ENCODE data around the gene OCA2. TPM values are rescaled to one million over a fixed set of nuclear protein-coding genes. Genes with fewer than 3 reads are reported as not detected.

OCA2 gene
- total RNA-seq, 1 experiment from 2014 or later = 0.13 TPM

GRCh38 chr15:27821273-27821672 is 277.8 kb downstream of the OCA2 start:
- Histone ChIP-seq H3K27me3 (ENCODE audit: control insufficient read depth, insufficient read depth, low read length) (no peaks in the 10 kb centered on the region), H3K4me3 (ENCODE audit: low read depth in 2 of 2, low read length in 2 of 2) (no peak overlapping the region), H3K27ac (ENCODE audit: low read length) (no peak overlapping the region), H3K9me3 (ENCODE audit: control insufficient read depth, insufficient read depth, low read depth, low read length) (no peaks in the 10 kb centered on the region), H3K4me1 (ENCODE audit: control insufficient read depth, insufficient read depth, low read length) (no peaks in the 10 kb centered on the region), H3K36me3 (ENCODE audit: control insufficient read depth, insufficient read depth, low read length) (no peaks in the 10 kb centered on the region)
- POLR2A ChIA-PET = interaction anchor here (0.6 kb wide), 1 partner anchor 1911 kb away, joined by 3 read pairs; no protein-coding TSS in a partner anchor
- CTCF ChIA-PET = no interaction called here
- intact Hi-C loops (cut with micrococcal nuclease; ENCODE audit: unreplicated experiment) = no loop called here
- DNase-seq (ENCODE audit: low read depth, low spot score) (no peak), ATAC-seq (no peak)
- no TSS peak for BruUV-seq (replicated peaks)
- in situ Hi-C loops (cut with HindIII; ENCODE audit: low pct_unique_long_range_greater_than_20kb, low sequenced_read_pairs) = no loop called here
- TF ChIP-seq CTCF (IDR thresholded peaks at IDR 0.05) (no peak), TCF7L2 (IDR thresholded peaks at IDR 0.05; ENCODE audit: low read depth, low read length) (no peak), POLR2AphosphoS5 (IDR thresholded peaks at IDR 0.05; ENCODE audit: low read depth, low read length) (no peak), SIN3A (IDR thresholded peaks at IDR 0.05; ENCODE audit: borderline replicate concordance, insufficient read depth, low read depth, low read length) (no peak), REST (IDR thresholded peaks at IDR 0.05; ENCODE audit: insufficient read depth in 1 of 2, low read depth in 2 of 2, low read length in 1 of 2) (no peak)

- no peak overlapping the region for H3K27ac ChIP-seq (ENCODE audit: low read length)
- ATAC-seq = no peak
- no peak for TF ChIP-seq TCF7L2 (IDR thresholded peaks at IDR 0.05; ENCODE audit: low read depth, low read length)
- TF ChIP-seq REST (IDR thresholded peaks at IDR 0.05; ENCODE audit: insufficient read depth in 1 of 2, low read depth in 2 of 2, low read length in 1 of 2) = no peak
- no peak for TF ChIP-seq SIN3A (IDR thresholded peaks at IDR 0.05; ENCODE audit: borderline replicate concordance, insufficient read depth, low read depth, low read length)
- TF ChIP-seq POLR2AphosphoS5 (IDR thresholded peaks at IDR 0.05; ENCODE audit: low read depth, low read length) = no peak
- intact Hi-C loops (cut with micrococcal nuclease; ENCODE audit: unreplicated experiment) (no loop called here), in situ Hi-C loops (cut with HindIII; ENCODE audit: low pct_unique_long_range_greater_than_20kb, low sequenced_read_pairs) (no loop called here)
- BruUV-seq (replicated peaks) = no TSS peak
- H3K4me3 ChIP-seq (ENCODE audit: low read depth in 2 of 2, low read length in 2 of 2) = no peak overlapping the region
- no peaks in the 10 kb centered on the region for H3K9me3 ChIP-seq (ENCODE audit: control insufficient read depth, insufficient read depth, low read depth, low read length)
- no peaks in the 10 kb centered on the region for H3K27me3 ChIP-seq (ENCODE audit: control insufficient read depth, insufficient read depth, low read length)
- ChIA-PET CTCF (no interaction called here), POLR2A (no interaction called here)
- H3K36me3 ChIP-seq (ENCODE audit: control insufficient read depth, insufficient read depth, low read length) = no peaks in the 10 kb centered on the region
- no peak for DNase-seq (ENCODE audit: low read depth, low spot score)
- H3K4me1 ChIP-seq (ENCODE audit: control insufficient read depth, insufficient read depth, low read length) = no peaks in the 10 kb centered on the region
Observed at GRCh38 chr15:27820722-27821121, 278.4 kb downstream of the OCA2 start.

All from Panc1 (cell line).